Calu3 (cell line): ENCODE results near the gene ZNF484. TPM values are rescaled to one million over a fixed set of nuclear protein-coding genes. Genes with fewer than 3 reads are reported as not detected.
"Not testable (repeated sequence)": the region's sequence is repeated elsewhere in the genome, so short reads cannot be mapped to it uniquely, and the experiment has no call there.

Experiments
- BruUV-seq: library from RNA; stranded (reverse); fragments of 400-500 nt; replicated peaks from 2 replicates; lab custom pipeline; 2021; lab: Mats Ljungman, UMichigan
- CTCF ChIA-PET: fragments of 300-600 bp; sonication (Branson Sonifier 250); formaldehyde crosslinking; loops from one replicate; lab custom pipeline; 2022; ENCODE audit warnings: antibody characterized with exemption; lab: Charles Lee
- DNase-seq: peaks from one replicate; pipeline ENCODE4 v3.0.0; 2022
- H3K27ac Mint-ChIP-seq: one replicate; pipeline ENCODE4 v1.8.0; 2022; ENCODE audit warnings: mixed read lengths; ENCODE audit not compliant: unreplicated experiment
- H3K27me3 Mint-ChIP-seq: one replicate; pipeline ENCODE4 v1.8.0; 2022; ENCODE audit warnings: mixed read lengths; ENCODE audit not compliant: unreplicated experiment
- H3K36me3 Mint-ChIP-seq: one replicate; pipeline ENCODE4 v1.8.0; 2022; ENCODE audit warnings: mild to moderate bottlenecking, moderate library complexity, mixed read lengths; ENCODE audit not compliant: insufficient read depth, unreplicated experiment
- H3K4me1 Mint-ChIP-seq: one replicate; pipeline ENCODE4 v1.8.0; 2022; ENCODE audit warnings: mild to moderate bottlenecking, low read depth, mixed read lengths; ENCODE audit not compliant: unreplicated experiment
- H3K4me3 Mint-ChIP-seq: one replicate; pipeline ENCODE4 v1.8.0; 2022; ENCODE audit warnings: mild to moderate bottlenecking, low read depth, moderate library complexity, mixed read lengths; ENCODE audit not compliant: unreplicated experiment
- H3K9me3 Mint-ChIP-seq: one replicate; pipeline ENCODE4 v1.8.0; 2022; ENCODE audit warnings: low read depth, mixed read lengths; ENCODE audit not compliant: unreplicated experiment
- CTCF ChIP-seq: fragments of 200-600 bp; IDR thresholded peaks from one replicate; pipeline ENCODE4 v1.8.0; 2022; ENCODE audit warnings: antibody characterized with exemption; ENCODE audit not compliant: unreplicated experiment
- intact Hi-C: fragments of 100-400 bp; cut with micrococcal nuclease; formaldehyde crosslinking; loops from one replicate; pipeline ENCODE4 v1.10.0; 2022; ENCODE audit not compliant: unreplicated experiment
- total RNA-seq: library from RNA; stranded (reverse); gene quantifications from 2 replicates; pipeline ENCODE4 v1.2.3, GENCODE V29; 2022

Gene ZNF484
- total RNA-seq, 1 experiment from 2014 or later = 6.3 TPM

- CTCF ChIA-PET = no interaction called here
- Mint-ChIP-seq H3K4me1 (no peaks in the 10 kb centered on the region), H3K27me3 (no peaks in the 10 kb centered on the region), H3K9me3 (peaks cover 5% of the 10 kb centered on the region), H3K4me3 (no peak overlapping the region), H3K27ac (no peak overlapping the region), H3K36me3 (no peaks in the 10 kb centered on the region)
- BruUV-seq = no TSS peak
- DNase-seq = no peak
- no peak for TF ChIP-seq CTCF
- intact Hi-C loops = no loop called here
These were observed 40.6 kb downstream of the ZNF484 start for GRCh38 chr9:92837191-92837590.

- Mint-ChIP-seq H3K36me3 (peaks cover 5% of the 10 kb centered on the region), H3K4me1 (no peaks in the 10 kb centered on the region), H3K27me3 (peaks cover 11% of the 10 kb centered on the region), H3K4me3 (no peak overlapping the region), H3K27ac (no peak overlapping the region), H3K9me3 (peaks cover 2% of the 10 kb centered on the region)
- DNase-seq = no peak
- no TSS peak for BruUV-seq
- CTCF ChIA-PET = no interaction called here
- TF ChIP-seq CTCF = no peak
- intact Hi-C loops = no loop called here
These were observed 48.4 kb downstream of the ZNF484 start for GRCh38 chr9:92829420-92829819.

- H3K27ac Mint-ChIP-seq, H3K36me3 Mint-ChIP-seq, DNase-seq, CTCF ChIA-PET, H3K4me3 Mint-ChIP-seq, BruUV-seq, intact Hi-C loops, H3K9me3 Mint-ChIP-seq, H3K4me1 Mint-ChIP-seq: not testable (repeated sequence)
- peaks cover 11% of the 10 kb centered on the region for H3K27me3 Mint-ChIP-seq
These were observed 52.8 kb downstream of the ZNF484 start for GRCh38 chr9:92825065-92825464.

GRCh38 chr9:92820964-92821363, 56.9 kb downstream of the ZNF484 start:
- no peak overlapping the region for H3K4me3 Mint-ChIP-seq
- no peaks in the 10 kb centered on the region for H3K9me3 Mint-ChIP-seq
- CTCF ChIA-PET = no interaction called here
- H3K27me3 Mint-ChIP-seq = peaks cover 5% of the 10 kb centered on the region
- TF ChIP-seq CTCF = no peak
- intact Hi-C loops = no loop called here
- BruUV-seq = no TSS peak
- H3K27ac Mint-ChIP-seq = no peak overlapping the region
- H3K4me1 Mint-ChIP-seq = peaks cover 7% of the 10 kb centered on the region
- H3K36me3 Mint-ChIP-seq = no peaks in the 10 kb centered on the region
- no peak for DNase-seq

- H3K27me3 Mint-ChIP-seq, CTCF ChIA-PET, H3K27ac Mint-ChIP-seq: not testable (repeated sequence)
These were observed 57.9 kb downstream of the ZNF484 start for GRCh38 chr9:92819898-92820297.

GRCh38 chr9:92809629-92810326, 68.1 kb downstream of the ZNF484 start:
- intact Hi-C loops, H3K9me3 Mint-ChIP-seq, H3K27ac Mint-ChIP-seq, H3K36me3 Mint-ChIP-seq, BruUV-seq, DNase-seq, H3K4me1 Mint-ChIP-seq: not testable (repeated sequence)
- CTCF ChIA-PET = interaction anchor here (0.6 to 1.3 kb wide), 3 partner anchors 19 to 455 kb away, joined by 3 to 6 read pairs (median 3); no protein-coding TSS in a partner anchor
- Mint-ChIP-seq H3K27me3 (peaks cover 51% of the 10 kb centered on the region), H3K4me3 (peak overlapping the region; percentile 67)

More at GRCh38 chr9:92819898-92820297, 57.9 kb downstream of the ZNF484 start:
- H3K4me3 Mint-ChIP-seq, intact Hi-C loops, H3K9me3 Mint-ChIP-seq, BruUV-seq, H3K4me1 Mint-ChIP-seq, H3K36me3 Mint-ChIP-seq: not testable (repeated sequence)
- peak; percentile 37 for DNase-seq
